Measurements from ENCODE around the gene DNMBP. TPM values are rescaled to one million over a fixed set of nuclear protein-coding genes. Genes with fewer than 3 reads are reported as not detected.

Gene DNMBP
- total RNA-seq, 1 experiment from 2014 or later, result 19.7 TPM

DNA sequence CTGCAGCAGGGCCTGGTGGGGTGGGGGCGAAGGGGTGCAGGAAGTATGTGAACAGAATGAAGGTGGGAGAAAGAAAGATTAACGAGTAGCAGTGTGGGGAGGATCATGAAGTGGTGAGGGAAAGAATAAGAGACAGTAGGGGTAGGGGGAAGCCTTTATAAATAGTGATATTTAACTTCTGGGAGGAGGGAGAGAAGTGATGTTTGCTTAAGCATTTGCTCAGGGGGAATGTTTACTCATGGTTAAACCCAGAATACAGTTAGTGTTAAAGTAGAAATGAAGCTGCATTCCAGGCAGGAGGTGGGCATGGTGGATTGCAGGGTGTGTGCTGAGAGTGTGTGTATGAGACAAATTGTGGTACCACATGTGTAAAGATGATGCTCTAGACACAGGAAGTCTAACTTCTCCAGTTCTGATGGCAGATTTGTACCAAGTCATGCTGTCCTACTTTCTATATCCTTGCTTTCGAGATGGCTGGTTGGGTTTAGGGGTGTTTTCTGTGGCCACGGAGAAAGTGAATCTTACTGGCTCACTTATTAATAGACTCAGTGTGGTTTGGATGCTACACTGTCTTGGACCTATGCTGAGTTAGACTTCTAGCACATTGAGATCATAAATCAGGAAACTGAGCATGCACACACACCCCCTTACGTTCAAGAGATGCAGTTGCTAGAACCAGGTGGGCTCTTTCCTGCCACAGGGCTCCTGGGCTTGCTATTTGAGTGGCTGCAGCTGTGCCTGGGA is 10.6 kb upstream of the DNMBP start:
- TF ChIP-seq GABPB1 (CRISPR knock-in tag; IDR thresholded peaks at IDR 0.05) (no peak), ZNF121 (CRISPR knock-in tag; IDR thresholded peaks at IDR 0.05) (no peak), KAT7 (CRISPR knock-in tag; IDR thresholded peaks at IDR 0.05; ENCODE audit: borderline replicate concordance) (no peak), FOXK1 (CRISPR knock-in tag; IDR thresholded peaks at IDR 0.05) (no peak), ESRRA (CRISPR knock-in tag; IDR thresholded peaks at IDR 0.05; ENCODE audit: borderline replicate concordance) (no peak), CREB1 (CRISPR knock-in tag; IDR thresholded peaks at IDR 0.05) (no peak), AFF4 (CRISPR knock-in tag; IDR thresholded peaks at IDR 0.05; ENCODE audit: borderline replicate concordance) (no peak), NR1H2 (CRISPR knock-in tag; IDR thresholded peaks at IDR 0.05) (no peak)
- Mint-ChIP-seq H3K27me3 (ENCODE audit: low read depth) (no peaks in the 10 kb centered on the region), H3K4me1 (peaks cover 14% of the 10 kb centered on the region), H3K4me3 (no peak overlapping the region), H3K9me3 (no peaks in the 10 kb centered on the region), H3K36me3 (no peaks in the 10 kb centered on the region), H3K27ac (peak overlapping the region; percentile 14; the same call in 1 of the 2 replicates)
- ATAC-seq, result peak; percentile 16; the same call in 1 of the 2 replicates
- ChIA-PET POLR2A (interaction anchor here (1.3 kb wide), 1 partner anchor 107 kb away, joined by 5 read pairs; no protein-coding TSS in a partner anchor), CTCF (interaction anchor here (0.9 to 3.5 kb wide), 6 partner anchors 10 to 174 kb away, joined by 3 to 16 read pairs (median 4); partner anchors contain the start of gene DNMBP)
- no peak for DNase-seq (ENCODE audit: low spot score)

DNA sequence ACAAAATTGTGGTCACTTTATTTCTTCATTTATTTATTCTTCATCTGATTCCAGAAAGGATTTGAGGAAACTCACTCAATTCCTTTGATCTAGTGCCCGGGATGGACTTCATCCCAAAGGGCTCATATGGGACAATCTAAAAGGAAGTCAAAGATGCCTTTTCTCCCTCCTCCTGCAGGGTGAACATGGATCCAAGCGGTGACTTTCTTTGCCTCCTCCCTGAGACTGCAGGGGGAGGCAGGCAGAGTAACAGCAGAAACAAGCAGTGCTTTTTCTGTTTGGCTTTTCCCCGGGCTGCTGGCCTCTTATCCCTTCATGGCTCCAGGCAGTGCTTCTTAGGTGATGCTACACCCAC is 10.0 kb upstream of the DNMBP start:
- no peak overlapping the region for H3K4me3 Mint-ChIP-seq
- ChIA-PET POLR2A (no interaction called here), CTCF (interaction anchor here (1.8 to 3.5 kb wide), 2 partner anchors 26 to 106 kb away, joined by 12 to 16 read pairs; no protein-coding TSS in a partner anchor)
- TF ChIP-seq CDX4 (CRISPR knock-in tag; IDR thresholded peaks at IDR 0.05; ENCODE audit: borderline replicate concordance) (no peak), USF2 (CRISPR knock-in tag; IDR thresholded peaks at IDR 0.05) (no peak), SMAD4 (CRISPR knock-in tag; IDR thresholded peaks at IDR 0.05) (no peak), TEAD1 (CRISPR knock-in tag; IDR thresholded peaks at IDR 0.05) (no peak), MAX (CRISPR knock-in tag; IDR thresholded peaks at IDR 0.05) (no peak), TEAD4 (CRISPR knock-in tag; IDR thresholded peaks at IDR 0.05) (no peak), ZNF532 (CRISPR knock-in tag; IDR thresholded peaks at IDR 0.05; ENCODE audit: borderline replicate concordance) (no peak), SP1 (CRISPR knock-in tag; conservative IDR thresholded peaks at IDR 0.05) (no peak)
- TF ChIP-seq, protein P1, sequence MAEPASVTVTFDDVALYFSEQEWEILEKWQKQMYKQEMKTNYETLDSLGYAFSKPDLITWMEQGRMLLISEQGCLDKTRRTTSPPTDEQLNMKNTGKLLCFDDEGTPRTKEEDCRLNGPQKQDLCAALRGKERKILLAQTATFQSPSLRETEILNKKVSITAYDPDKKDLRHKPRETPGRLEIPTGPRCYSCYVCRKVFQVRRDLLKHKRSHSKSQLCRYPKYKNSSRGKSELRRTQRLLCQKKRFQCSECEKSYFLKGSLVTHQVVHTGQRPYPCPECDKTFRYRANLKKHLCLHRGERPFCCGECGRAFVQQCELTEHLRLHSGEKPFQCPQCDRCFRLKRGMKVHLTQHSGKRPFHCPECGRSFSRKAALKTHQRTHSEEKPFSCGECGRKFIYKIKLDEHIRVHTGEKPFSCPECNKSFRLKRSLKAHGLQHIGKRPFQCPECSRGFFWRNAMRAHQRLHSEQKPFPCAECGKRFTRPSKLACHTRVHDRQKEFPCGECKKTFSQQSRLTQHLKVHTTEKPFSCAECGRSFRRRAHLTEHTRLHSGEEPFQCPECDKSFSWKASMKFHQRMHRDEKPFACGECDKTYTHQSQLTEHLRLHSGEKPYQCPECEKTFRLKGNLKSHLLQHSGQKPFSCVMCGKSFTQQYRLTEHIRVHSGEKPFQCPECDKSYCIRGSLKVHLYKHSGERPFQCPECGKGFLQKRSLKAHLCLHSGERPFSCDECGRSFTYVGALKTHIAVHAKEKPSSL (CRISPR knock-in tag; conservative IDR thresholded peaks at IDR 0.05), result no peak
- H3K27me3 Mint-ChIP-seq (ENCODE audit: low read depth), result no peaks in the 10 kb centered on the region
- peaks cover 14% of the 10 kb centered on the region for H3K4me1 Mint-ChIP-seq
- H3K9me3 Mint-ChIP-seq, result no peaks in the 10 kb centered on the region
- no peaks in the 10 kb centered on the region for H3K36me3 Mint-ChIP-seq
- H3K27ac Mint-ChIP-seq, result peak overlapping the region; percentile 14; the same call in 1 of the 2 replicates
- DNase-seq (ENCODE audit: low spot score), result peak; percentile 20
- peak; percentile 94 for ATAC-seq
